Forelimb muscle (tissue), 1 donor: ENCODE data around the gene NBPF4. TPM values are rescaled to one million over a fixed set of nuclear protein-coding genes. Genes with fewer than 3 reads are reported as not detected.
"Not testable (repeated sequence)": the region's sequence is repeated elsewhere in the genome, so short reads cannot be mapped to it uniquely, and the experiment has no call there.

Experiments used
- DNase-seq: peaks from one replicate; pipeline ENCODE4 v3.0.0-alpha.2; 2013; ENCODE audit warnings: low read depth
- polyA plus RNA-seq: library from polyadenylated mRNA; unstranded; fragments of 120-200 nt; gene quantifications from one replicate; pipeline ENCODE4 v1.2.1, GENCODE V29; 2013; ENCODE audit not compliant: insufficient read length

Gene NBPF4
- polyA plus RNA-seq, 1 donor, result not detected

GRCh38 chr1:108214641-108215465 lies 29.0 kb downstream of the NBPF4 start:
- DNase-seq, result not testable (repeated sequence)

DNA sequence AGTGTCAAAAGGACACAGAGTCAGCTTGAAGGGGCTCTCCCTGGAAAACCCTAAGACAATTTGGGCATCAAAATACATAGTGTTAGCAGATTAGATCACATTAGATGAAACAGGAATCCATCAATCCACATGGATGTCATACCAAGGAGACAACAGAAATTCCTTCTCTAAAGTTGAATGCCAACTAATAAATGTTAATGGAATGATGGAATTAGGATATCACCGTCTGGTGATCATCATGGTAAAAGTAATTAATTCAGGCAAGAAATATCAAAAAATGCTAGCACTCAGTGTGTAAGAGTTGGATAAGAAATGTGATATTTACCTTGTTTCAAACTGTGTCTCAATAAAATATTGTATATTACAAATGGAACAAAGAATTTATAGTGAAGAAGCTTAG lies 32.9 kb downstream of the NBPF4 start:
- no peak for DNase-seq

DNA sequence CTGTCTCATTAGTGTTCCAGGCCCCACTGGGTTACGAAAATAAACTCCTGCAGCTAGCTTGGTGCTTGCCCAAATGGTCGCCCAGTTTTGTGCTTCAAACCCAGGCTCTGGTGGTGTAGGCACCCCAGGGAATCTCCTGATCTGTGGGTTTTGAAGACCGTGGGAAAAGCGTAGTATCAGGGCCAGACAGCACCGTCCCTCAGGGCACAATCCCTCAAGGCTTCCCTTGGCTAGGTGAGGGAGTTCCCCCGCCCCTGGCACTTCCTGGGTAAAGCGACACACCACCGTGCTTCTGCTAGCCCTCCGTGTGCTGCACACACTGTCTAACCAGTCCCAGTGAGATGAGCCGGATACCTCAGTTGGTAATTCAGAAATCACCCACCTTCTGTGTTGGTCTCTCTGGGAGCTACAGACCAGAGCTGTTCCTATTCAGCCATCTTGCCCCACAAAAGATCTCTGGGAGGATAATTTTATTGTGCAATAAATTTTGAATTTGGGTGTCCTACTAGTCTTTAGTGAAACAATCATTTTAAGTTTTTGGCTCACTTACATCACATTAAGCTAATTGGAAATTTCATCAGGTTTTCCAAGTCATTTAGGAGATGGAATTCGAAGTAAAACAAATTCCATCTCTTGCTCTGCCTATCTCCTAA lies 34.3 kb downstream of the NBPF4 start:
- DNase-seq, result no peak

DNA sequence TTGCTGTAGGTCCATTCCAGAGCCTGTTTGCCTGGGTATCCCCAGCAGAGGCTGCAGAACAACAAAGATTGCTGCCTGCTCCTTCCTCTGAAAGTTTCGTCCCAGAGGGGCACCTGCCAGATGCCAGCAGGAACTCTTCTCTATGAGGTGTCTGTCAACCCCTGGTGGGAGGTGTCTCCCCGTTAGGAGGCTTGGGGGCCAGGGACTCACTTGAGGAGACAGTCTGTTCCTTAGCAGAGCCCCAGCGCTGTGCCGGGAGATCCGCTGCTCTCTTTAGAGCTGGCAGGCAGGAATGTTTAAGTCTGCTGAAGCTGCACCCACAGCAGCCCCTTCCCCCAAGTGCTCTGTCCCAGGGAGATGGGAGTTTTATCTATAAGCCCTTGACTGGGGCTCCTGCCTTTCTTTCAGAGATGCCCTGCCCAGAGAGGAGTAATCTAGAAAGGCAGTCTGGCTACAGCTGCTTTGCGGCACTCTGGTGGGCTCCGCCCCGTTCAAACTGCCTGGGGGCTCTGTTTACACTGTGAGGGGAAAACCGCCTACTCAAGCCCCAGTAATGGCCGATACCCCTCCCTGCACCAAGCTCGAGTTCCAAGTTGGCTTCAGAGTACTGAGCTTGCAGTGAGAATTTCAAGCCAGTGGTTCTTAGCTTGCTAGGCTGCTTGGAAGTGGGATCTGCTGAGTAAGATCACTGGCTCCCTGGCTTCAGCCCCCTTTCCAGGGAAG lies 35.0 kb downstream of the NBPF4 start:
- DNase-seq, result no peak

- DNase-seq, result not testable (repeated sequence)
Measured at GRCh38 chr1:108203582-108203981, 40.3 kb downstream of the NBPF4 start.

- no peak for DNase-seq
Measured at GRCh38 chr1:108201687-108202086, 42.2 kb downstream of the NBPF4 start.

GRCh38 chr1:108200687-108201051 lies 43.2 kb downstream of the NBPF4 start:
- DNase-seq, result no peak

- peak; percentile 44 for DNase-seq
Measured at GRCh38 chr1:108199781-108200686, 43.8 kb downstream of the NBPF4 start, which contains the start of gene SLC25A24. TSS of gene SLC25A24 (minus strand) at chr1:108200343. CDS start at chr1:108200138, 205 bp downstream.

DNA sequence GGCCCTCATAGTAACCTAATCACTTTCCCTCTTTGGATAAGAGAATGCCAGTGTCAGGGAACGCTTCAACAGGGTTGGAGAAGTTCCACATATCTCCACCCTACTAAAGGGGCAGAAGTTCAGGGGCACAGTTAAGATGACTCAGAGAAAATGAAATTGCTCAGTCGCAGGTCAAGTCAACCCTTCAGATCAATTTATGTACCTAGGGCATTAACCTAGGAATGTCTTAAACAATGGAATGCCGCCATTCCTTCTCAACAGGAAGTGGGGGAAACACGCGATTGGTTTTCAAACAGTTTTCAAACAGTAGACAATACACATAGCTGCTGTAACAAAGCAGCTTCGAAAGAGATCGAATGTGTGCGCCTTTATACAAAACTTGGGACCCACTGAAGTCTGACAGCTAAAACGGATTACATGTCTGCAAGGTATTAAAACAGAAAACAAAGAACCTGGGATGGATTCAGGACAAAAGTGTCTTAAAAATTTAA lies 44.6 kb downstream of the NBPF4 start:
- no peak for DNase-seq

DNA sequence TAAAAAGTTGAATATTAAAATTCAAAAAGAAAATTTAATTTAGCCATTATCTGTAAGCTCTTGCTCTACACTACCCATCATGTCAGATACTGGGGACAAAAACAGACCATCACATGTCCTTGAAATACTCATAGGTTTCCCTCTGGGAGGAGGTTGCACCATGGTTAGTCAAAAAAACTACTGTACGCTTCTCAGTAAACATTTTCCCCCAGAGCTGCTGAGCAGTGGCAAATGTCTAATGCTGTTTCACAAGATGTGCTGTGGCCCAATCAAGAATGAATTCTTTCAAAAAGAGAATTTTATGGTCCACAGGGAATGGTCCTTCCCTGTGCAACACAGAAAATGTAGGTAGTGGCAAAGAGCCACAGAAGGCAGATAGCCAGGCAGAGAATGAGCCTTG lies 49.8 kb downstream of the NBPF4 start:
- DNase-seq, result no peak

DNA sequence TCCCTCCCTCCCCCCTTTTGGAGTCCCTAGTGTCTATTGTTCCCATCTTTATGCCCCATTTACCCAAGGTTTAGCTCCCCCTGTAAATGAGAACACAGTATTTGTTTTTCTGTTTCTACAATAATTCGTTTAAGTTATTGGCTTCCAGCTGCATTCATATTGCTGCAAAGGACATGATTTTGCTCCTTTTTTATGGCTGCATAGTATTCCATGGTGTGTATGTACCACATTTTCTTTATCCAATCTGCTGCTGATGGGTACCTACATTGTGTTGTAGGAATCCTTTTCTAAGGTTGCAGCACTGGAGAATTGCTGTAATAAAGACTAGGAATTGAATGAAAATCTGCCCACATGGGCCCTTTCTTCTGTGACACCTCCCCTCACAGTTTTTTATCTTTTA lies 50.5 kb downstream of the NBPF4 start:
- no peak for DNase-seq

DNA sequence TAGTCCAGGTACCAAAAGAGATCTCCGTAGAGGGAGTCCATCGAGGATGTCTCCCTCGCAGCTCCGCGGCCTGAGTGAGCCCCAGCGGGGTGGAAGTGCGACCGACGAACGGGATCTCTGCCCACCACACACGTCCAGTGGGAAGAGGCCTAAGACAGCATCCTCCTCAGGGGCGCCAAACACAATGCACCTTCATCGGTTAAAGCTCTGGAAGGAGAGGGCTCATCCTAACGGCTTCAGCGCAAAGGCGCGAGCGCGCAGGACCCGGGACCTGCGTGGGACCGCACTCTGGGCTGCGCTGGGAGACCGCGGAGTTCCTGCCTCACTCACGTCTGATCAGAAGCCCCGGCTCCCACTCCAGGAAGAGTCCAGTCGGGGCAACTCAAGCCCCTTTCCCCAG lies 51.3 kb downstream of the NBPF4 start:
- DNase-seq, result no peak

DNA sequence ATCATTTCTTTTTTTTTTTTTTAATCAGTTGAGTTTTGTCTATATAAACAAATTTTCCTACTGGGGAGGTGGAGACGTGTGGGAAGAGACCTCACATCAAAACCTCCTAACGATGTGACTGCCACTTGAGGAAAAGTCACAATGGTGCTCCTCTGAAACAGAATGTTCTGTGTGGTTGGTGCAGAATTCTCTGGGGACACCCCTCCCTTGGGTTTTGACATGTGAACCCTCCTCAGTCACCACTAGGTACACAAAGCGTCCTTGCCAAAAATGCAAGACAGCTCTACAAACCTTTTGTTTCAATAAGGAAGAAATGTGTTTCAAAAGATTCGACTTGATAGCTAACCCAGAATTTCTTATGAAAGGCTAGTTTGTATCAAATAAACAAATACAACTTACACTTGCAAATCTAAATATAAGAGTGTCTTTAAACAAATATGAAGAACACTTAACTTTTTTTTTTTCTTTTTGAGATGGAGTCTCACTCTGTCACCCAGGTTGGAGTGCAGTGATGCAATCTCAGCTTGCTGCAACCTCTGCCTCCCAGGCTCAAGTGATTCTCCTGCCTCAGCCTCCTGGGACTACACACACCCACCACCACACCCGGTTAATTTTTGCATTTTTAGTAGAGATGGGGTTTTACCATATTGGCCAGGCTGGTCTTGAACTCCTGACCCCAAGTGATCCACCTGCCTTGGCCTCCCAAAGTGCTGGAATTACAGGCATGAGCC lies 53.0 kb downstream of the NBPF4 start:
- DNase-seq, result no peak

- no peak for DNase-seq
Measured at GRCh38 chr1:108190001-108190634, 53.8 kb downstream of the NBPF4 start.

DNA sequence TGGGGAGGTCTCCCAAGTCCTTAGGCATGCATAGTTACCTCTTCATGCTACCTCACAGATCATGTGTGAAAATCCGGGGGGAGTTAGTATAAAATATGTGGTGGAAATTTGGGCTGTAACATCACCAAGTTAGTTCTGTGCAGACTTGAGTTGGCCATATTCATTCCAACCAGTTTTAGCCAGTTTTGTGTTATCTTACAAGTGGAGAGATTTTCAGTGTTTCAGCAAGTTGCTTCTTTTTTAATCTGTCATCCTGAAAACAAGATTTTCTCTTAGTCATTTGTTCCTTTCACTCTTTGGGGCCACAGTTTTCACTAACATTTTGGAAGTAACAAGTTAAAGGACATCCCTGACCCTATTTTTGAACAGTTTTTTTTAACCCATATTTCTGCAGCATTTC lies 55.1 kb downstream of the NBPF4 start:
- DNase-seq, result no peak

GRCh38 chr1:108182959-108183700 lies 60.7 kb downstream of the NBPF4 start:
- no peak for DNase-seq

DNA sequence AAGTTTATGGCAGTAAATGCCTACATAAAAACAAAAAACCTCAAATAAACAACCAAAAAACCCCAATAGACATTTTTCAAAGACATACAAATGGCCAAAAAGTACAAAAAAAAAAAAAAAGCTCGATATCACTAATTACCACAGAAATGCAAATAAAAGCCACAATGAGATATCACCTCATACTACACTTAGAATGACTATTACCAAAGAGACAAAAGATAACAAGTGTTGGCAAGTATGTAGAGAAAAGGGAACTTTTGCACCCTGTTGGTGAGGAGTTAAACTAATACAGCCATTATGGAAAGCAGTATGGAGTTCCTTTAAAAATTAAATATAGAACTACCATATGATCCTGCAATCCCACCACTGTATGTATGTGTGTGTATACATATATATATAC lies 64.9 kb downstream of the NBPF4 start:
- DNase-seq, result no peak
